Suprapubic skin (tissue), 3 donors: ENCODE measurements around the gene LSM11.

Experiments
- POLR2AphosphoS5 ChIP-seq, 3 donors: sonication (generic); formaldehyde crosslinking; IDR thresholded peaks; one replicate each; pipeline ENCODE4 v1.6.1; 2017; ENCODE audit warnings: antibody characterized with exemption in 3 of 3
- TF ChIP-seq, protein P1 (sequence below), 2 donors: fragments of 200-600 bp in 1 of 2; fragments of 450-650 bp in 1 of 2; sonication (generic) in 1 of 2; IDR thresholded peaks; one replicate each; pipeline ENCODE4 v1.5.1; 2016 to 2019; ENCODE audit warnings: antibody characterized with exemption in 2 of 2, mild to moderate bottlenecking in 1 of 2, moderate library complexity in 1 of 2

DNA sequence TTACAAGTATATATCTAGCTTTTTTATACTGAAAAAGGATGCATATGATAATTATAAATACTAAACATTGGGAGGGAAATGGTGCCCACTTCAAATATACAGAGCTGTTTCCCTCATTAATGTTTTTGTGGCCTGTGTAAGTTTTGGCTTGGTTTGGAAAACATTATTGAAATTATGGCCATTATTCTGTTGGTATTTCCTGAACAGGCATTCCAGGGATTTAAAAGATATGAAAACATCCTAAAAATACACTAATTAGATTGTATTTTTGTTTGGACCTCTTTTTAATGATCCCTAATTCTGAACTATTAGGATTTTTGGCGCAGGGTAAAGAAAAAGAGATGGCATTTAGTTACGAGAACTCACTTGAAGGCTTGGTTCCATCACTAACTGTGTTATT, 64.5 kb downstream of the LSM11 start:
- TF ChIP-seq, protein P1, sequence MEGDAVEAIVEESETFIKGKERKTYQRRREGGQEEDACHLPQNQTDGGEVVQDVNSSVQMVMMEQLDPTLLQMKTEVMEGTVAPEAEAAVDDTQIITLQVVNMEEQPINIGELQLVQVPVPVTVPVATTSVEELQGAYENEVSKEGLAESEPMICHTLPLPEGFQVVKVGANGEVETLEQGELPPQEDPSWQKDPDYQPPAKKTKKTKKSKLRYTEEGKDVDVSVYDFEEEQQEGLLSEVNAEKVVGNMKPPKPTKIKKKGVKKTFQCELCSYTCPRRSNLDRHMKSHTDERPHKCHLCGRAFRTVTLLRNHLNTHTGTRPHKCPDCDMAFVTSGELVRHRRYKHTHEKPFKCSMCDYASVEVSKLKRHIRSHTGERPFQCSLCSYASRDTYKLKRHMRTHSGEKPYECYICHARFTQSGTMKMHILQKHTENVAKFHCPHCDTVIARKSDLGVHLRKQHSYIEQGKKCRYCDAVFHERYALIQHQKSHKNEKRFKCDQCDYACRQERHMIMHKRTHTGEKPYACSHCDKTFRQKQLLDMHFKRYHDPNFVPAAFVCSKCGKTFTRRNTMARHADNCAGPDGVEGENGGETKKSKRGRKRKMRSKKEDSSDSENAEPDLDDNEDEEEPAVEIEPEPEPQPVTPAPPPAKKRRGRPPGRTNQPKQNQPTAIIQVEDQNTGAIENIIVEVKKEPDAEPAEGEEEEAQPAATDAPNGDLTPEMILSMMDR (IDR thresholded peaks at IDR 0.05): no peak
- TF ChIP-seq POLR2AphosphoS5 (IDR thresholded peaks at IDR 0.05): no peak
